Activated naive CD4-positive, alpha-beta T cell (primary cell): Measurements from ENCODE around the gene TRERF1.

Experiments
- DNase-seq, 4 experiments: peaks; one replicate each; lab custom pipeline; 2025; lab: John Stamatoyannopoulos, UW

Gene TRERF1

GRCh38 chr6:42190554-42191183 lies 261.1 kb downstream of the TRERF1 start:
- DNase-seq, result no peak

- no peak for DNase-seq
Measured at GRCh38 chr6:42188406-42188805, 263.3 kb downstream of the TRERF1 start.

GRCh38 chr6:42185597-42185996 lies 266.1 kb downstream of the TRERF1 start:
- DNase-seq, result no peak

DNA sequence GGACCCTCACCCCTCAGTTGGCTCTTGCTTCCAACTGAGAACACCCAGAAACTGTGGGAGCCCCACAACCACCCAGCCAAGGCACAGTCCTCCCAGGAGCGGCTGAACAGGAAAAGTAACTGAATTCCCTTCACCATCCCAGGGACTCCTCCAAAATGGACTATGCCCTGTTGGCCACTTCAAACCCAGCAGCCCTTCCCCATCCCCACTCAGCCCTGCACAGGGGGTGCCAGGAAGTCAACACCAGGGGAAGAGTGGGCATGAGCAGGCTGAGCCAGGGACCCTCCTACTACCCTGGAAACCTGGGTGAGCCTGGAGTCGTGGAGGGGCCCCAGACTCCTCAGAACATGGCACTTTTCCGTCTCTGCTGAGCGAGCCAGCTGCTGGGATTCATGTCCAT lies 267.3 kb downstream of the TRERF1 start:
- no peak for DNase-seq

GRCh38 chr6:42182101-42182500 lies 269.6 kb downstream of the TRERF1 start:
- DNase-seq, result no peak

DNA sequence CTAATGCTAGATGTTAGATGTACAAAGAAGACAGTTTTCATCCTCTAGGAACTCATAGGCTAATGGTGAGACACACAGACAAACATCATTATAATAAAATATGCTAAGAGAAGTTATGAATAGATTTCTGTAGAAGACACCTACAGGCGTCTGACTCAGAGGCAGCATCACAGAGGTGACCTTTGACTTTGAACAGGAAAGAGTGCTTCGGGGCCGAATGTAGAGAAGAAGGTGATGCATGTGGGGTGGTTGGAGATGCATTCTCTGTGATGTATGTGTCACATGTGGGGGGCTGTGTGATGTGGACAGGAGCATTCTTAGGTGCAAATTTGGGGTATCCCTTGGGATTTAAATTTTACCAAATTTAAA lies 271.8 kb downstream of the TRERF1 start:
- no peak for DNase-seq

DNA sequence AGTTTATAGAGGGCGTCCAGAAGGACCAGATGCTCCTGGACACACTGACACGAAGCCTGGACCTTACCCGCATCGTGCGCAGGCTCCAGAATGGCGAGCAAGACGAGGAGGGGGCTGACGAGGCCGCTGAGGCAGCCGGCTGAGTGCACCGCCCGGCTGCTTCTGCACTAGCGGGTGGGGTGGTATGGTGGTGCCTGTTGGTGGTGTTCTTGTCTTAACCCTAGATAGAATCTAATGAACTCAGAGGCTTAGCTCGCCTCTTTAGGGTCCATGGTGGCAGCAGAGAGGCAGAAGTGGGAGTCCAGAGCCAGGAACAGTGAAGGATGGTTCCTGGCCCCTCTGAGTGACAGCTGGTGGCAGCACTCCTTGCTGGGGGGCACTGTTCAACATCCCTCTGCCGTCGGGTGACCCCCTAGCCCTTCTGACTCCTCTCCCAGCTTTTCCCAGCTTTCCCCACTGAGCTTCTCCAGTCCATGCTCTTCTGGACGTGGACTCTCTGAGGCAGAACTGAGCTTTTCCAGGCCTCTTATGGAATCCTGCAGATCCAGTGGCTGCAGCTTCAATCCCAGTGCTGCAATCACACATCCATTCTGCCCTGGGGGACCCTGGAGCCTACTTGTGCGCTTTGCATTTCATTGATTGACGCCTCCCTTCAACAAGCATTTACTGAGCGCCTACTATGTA lies 272.3 kb downstream of the TRERF1 start:
- DNase-seq, result no peak

DNA sequence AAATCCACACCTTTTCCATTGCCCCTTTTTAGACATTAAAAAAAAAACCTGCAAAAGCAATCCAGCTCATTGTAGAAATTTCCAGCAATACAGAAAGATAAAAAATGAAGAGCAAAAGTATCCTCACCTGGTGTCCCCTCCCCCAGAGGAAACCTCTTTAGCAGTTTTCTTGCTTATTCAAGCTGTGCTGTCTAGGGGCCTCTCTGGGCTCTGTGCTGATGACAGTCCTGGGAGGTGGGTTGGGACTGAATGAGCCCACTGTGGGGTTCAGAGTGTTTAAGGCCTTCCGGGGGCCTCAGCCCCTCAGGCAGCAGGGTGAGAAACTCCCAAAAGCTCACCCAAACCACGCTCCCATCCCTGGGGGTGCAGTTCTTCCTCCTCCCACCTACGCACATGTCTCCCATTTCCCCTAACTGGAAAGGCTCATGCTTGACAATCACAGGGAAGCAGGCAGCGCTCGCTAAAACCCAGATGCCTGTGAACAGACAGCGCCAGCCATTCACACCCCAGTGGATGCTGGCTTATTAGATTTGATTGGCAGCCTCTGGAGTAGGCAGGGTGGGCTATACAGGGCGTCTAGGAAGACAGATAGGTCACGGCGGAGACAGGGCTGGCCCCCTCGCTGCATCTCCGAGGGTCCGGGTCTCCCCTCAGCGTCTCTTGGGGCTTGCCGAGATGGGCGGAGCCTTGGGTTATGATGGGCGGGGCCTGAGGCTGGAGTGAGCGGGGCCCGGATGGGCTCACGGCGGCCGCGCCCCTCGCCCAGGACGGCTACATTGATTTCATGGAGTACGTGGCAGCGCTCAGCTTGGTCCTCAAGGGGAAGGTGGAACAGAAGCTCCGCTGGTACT lies 274.0 kb downstream of the TRERF1 start:
- DNase-seq, result peak in 1 of 4 experiments; percentile 14

DNA sequence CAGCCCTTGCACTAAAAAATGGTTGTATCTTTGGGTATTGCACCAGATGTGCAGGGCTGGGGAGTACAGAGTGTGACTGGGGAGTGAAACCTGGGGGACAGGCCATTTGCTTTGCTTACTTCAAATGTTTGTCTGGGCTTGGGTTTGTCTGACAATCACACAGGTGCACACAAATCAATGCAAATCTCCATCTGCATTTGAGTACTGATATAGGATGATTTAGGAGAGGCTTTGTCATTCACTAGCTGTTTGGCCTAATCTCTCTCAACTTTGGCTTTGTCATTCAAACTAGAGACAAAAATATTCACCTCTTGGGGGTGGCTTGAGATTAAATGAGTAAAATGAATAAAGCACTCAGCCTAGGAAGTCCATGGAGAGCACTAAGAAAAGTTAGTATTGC lies 274.7 kb downstream of the TRERF1 start:
- DNase-seq, result no peak

- DNase-seq, result no peak
Measured at GRCh38 chr6:42175860-42176259, 275.9 kb downstream of the TRERF1 start.
